Endothelial cell of umbilical vein (primary cell): Measurements from ENCODE around the gene LIN28A. TPM values are rescaled to one million over a fixed set of nuclear protein-coding genes. Genes with fewer than 3 reads are reported as not detected.

ENCODE experiments used
- BruUV-seq: library from RNA; stranded (reverse); fragments of 400-500 nt; replicated peaks from 2 replicates; lab custom pipeline; 2021; lab: Mats Ljungman, UMichigan
- CTCF ChIA-PET: fragments of 300-600, 350-600 bp; sonication (Branson Sonifier 250); formaldehyde crosslinking; loops from one replicate; lab custom pipeline; 2021; ENCODE audit warnings: antibody characterized with exemption, inconsistent platforms; lab: Charles Lee
- POLR2A ChIA-PET: fragments of 300-600, 350-600 bp; sonication (Branson Sonifier 250); formaldehyde crosslinking; loops from one replicate; lab custom pipeline; 2021; ENCODE audit warnings: antibody characterized with exemption, inconsistent platforms; lab: Charles Lee
- DNase-seq: peaks from one replicate; pipeline ENCODE4 v3.0.0-alpha.2; 2011; ENCODE audit warnings: low read depth, low spot score
- FAIRE-seq: peaks from 2 replicates; lab custom pipeline; 2011; peaks lifted over from hg19 to GRCh38; lab: Jason Lieb, UNC
- H2AFZ ChIP-seq: 2 replicates; pipeline ENCODE4 v1.6.0; 2012; ENCODE audit warnings: low read depth, low read length, control low read depth, inconsistent platforms
- H3K27ac ChIP-seq: 2 replicates; pipeline ENCODE4 v1.5.1; 2011; ENCODE audit warnings: low read depth, mild to moderate bottlenecking, control low read depth, low read length, moderate library complexity; ENCODE audit not compliant: insufficient read depth
- H3K27me3 ChIP-seq, 2 experiments: 2 replicates each; pipeline versions ENCODE4 v1.6.0 to v1.6.1; 2011; ENCODE audit warnings: low read length in 2 of 2, mixed read lengths in 1 of 2; ENCODE audit not compliant: control insufficient read depth in 2 of 2, insufficient read depth in 2 of 2
- H3K36me3 ChIP-seq, 2 experiments: 2 replicates in 1 of 2; 3 replicates in 1 of 2; pipeline ENCODE4 v1.5.1; 2011; ENCODE audit warnings: low read length in 2 of 2, mild to moderate bottlenecking in 1 of 2, moderate library complexity in 1 of 2; ENCODE audit not compliant: control insufficient read depth in 2 of 2, insufficient read depth in 2 of 2; ENCODE audit errors: extremely low read depth in 1 of 2
- H3K4me1 ChIP-seq: 3 replicates; pipeline ENCODE4 v1.5.1; 2011; ENCODE audit warnings: mild to moderate bottlenecking, low read length; ENCODE audit not compliant: control insufficient read depth, insufficient read depth; ENCODE audit errors: extremely low read depth
- H3K4me2 ChIP-seq: 2 replicates; pipeline ENCODE4 v1.6.1; 2011; ENCODE audit warnings: low read length, control low read depth, mixed read lengths; ENCODE audit not compliant: insufficient read depth
- H3K4me3 ChIP-seq, 3 experiments: fragments of 200-600 bp in 1 of 3; sonication (generic), shearing (Covaris generic) in 1 of 3; replicated peaks in 1 of 3; 2 replicates each; pipeline ENCODE4 v1.5.1; 2011 to 2016; ENCODE audit warnings: control low read depth in 3 of 3, low read length in 3 of 3, mild to moderate bottlenecking in 2 of 3, inconsistent platforms in 1 of 3, low read depth in 1 of 3, moderate library complexity in 1 of 3; ENCODE audit not compliant: insufficient read depth in 1 of 3
- H3K79me2 ChIP-seq: 2 replicates; pipeline ENCODE4 v1.6.0; 2012; ENCODE audit warnings: low read length, inconsistent platforms; ENCODE audit not compliant: control insufficient read depth, insufficient read depth
- H3K9ac ChIP-seq: replicated peaks from 2 replicates; pipeline ENCODE3; 2011; ENCODE audit warnings: low read length, control low read depth; ENCODE audit not compliant: insufficient read depth; ENCODE audit errors: extremely low read depth
- H3K9me1 ChIP-seq: replicated peaks from 3 replicates; pipeline ENCODE4 v1.6.0; 2011; ENCODE audit warnings: mild to moderate bottlenecking, low read length; ENCODE audit not compliant: control insufficient read depth, insufficient read depth; ENCODE audit errors: extremely low read depth
- H3K9me3 ChIP-seq: replicated peaks from 2 replicates; pipeline ENCODE4 v1.5.1; 2012; ENCODE audit warnings: low read length, inconsistent platforms; ENCODE audit not compliant: control insufficient read depth, insufficient read depth
- H4K20me1 ChIP-seq: replicated peaks from 2 replicates; pipeline ENCODE3; 2011; ENCODE audit warnings: mild to moderate bottlenecking, low read length; ENCODE audit not compliant: control insufficient read depth, insufficient read depth; ENCODE audit errors: extremely low read depth
- EZH2 ChIP-seq: IDR thresholded peaks from 2 replicates; pipeline ENCODE4 v1.6.1; 2012; ENCODE audit warnings: borderline replicate concordance, low read depth, mild to moderate bottlenecking, moderate library complexity, low read length, inconsistent platforms; ENCODE audit not compliant: severe bottlenecking
- GATA2 ChIP-seq: IDR thresholded peaks from 2 replicates; pipeline ENCODE4 v1.7.0; 2011; ENCODE audit warnings: low read depth, mild to moderate bottlenecking, moderate library complexity, mixed read lengths, low read length; ENCODE audit not compliant: insufficient read length, insufficient read depth
- POLR2AphosphoS5 ChIP-seq: IDR thresholded peaks from 2 replicates; pipeline ENCODE4 v1.6.1; 2012; ENCODE audit warnings: low read depth, mild to moderate bottlenecking, control low read depth, low read length, moderate library complexity; ENCODE audit not compliant: insufficient read depth
- dilution Hi-C: fragments of 300-500 bp; cut with MboI; formaldehyde crosslinking; loops from one replicate; pipeline ENCODE4 v1.15.0; 2019; ENCODE audit warnings: low sequenced_read_pairs; ENCODE audit not compliant: extremely low pct_ligation_motif_present
- intact Hi-C: fragments of 100-400 bp; cut with micrococcal nuclease; formaldehyde crosslinking; loops from one replicate; pipeline ENCODE4 v1.10.0; 2022
- polyA plus RNA-seq, 4 experiments: library from polyadenylated mRNA; depleted of rRNA in 3 of 4; stranded (reverse) in 3 of 4; unstranded in 1 of 4; fragments of >200 nt; gene quantifications; 2 replicates each; pipeline versions ENCODE4 v1.2.1 to v1.2.3, GENCODE V29; 2011 to 2012; ENCODE audit warnings: missing spikeins in 1 of 4
- total RNA-seq: library from RNA; stranded (reverse); gene quantifications from 2 replicates; pipeline ENCODE4 v1.2.3, GENCODE V29; 2021
- TF ChIP-seq, protein P1 (sequence below), 2 donors: IDR thresholded peaks; 1 replicate in 1 of 2; 2 replicates in 1 of 2; pipeline ENCODE4 v1.5.1; 2011; ENCODE audit warnings: low read length in 2 of 2, mild to moderate bottlenecking in 2 of 2, moderate library complexity in 2 of 2, control low read depth in 1 of 2, inconsistent platforms in 1 of 2, low read depth in 1 of 2; ENCODE audit not compliant: insufficient read depth in 1 of 2; ENCODE audit errors: extremely low read depth in 1 of 2
- TF ChIP-seq, protein P2 (sequence below): IDR thresholded peaks from 2 replicates; pipeline ENCODE4 v1.6.1; 2011; ENCODE audit not compliant: insufficient read depth, insufficient read length

Gene LIN28A
- total and polyA plus RNA-seq, 2 donors (not counting 3 experiments of a cell fraction or from before 2014, with no cell fraction given): 0.11 TPM; not detected in 1

DNA sequence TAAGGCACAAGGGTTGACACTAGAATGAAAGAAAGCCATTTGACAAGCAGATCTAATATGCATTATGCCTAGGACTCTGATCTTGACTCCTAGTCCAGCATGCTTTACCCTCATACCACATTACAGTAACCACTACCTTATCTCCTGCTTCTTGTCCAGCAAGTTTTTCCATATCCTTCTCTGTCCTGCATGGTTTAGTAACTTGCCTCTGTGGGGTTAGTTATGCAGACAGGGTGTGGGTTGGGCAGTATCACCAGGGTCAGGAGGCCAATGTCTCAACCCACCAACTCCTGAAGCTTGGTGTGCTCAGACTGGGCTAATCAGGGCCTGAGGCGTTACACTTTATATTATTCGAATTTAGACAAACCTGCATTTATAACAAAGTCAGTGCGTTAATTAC, 40.3 kb downstream of the LIN28A start:
- Histone ChIP-seq H3K4me1 (no peaks in the 10 kb centered on the region), H3K79me2 (no peaks in the 10 kb centered on the region), H4K20me1 (no peaks in the 10 kb centered on the region), H3K27me3 (no peaks in the 10 kb centered on the region), H3K9me1 (no peaks in the 10 kb centered on the region), H3K9me3 (no peaks in the 10 kb centered on the region), H3K4me2 (no peak overlapping the region), H3K36me3 (peaks cover 10 to 19% of the 10 kb centered on the region in 2 experiments), H3K9ac (no peak overlapping the region), H3K4me3 (no peak overlapping the region), H2AFZ (no peak overlapping the region), H3K27ac (no peak overlapping the region)
- ChIA-PET POLR2A (no interaction called here), CTCF (interaction anchor here (1.1 kb wide), 1 partner anchor 19 kb away, joined by 3 read pairs; no protein-coding TSS in a partner anchor)
- dilution Hi-C loops: no loop called here
- intact Hi-C loops: no loop called here
- TF ChIP-seq, protein P1, sequence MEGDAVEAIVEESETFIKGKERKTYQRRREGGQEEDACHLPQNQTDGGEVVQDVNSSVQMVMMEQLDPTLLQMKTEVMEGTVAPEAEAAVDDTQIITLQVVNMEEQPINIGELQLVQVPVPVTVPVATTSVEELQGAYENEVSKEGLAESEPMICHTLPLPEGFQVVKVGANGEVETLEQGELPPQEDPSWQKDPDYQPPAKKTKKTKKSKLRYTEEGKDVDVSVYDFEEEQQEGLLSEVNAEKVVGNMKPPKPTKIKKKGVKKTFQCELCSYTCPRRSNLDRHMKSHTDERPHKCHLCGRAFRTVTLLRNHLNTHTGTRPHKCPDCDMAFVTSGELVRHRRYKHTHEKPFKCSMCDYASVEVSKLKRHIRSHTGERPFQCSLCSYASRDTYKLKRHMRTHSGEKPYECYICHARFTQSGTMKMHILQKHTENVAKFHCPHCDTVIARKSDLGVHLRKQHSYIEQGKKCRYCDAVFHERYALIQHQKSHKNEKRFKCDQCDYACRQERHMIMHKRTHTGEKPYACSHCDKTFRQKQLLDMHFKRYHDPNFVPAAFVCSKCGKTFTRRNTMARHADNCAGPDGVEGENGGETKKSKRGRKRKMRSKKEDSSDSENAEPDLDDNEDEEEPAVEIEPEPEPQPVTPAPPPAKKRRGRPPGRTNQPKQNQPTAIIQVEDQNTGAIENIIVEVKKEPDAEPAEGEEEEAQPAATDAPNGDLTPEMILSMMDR (IDR thresholded peaks at IDR 0.05; ENCODE audit: extremely low read depth in 1 of 2, insufficient read depth in 1 of 2, low read depth in 1 of 2, low read length in 2 of 2): no peak
- TF ChIP-seq EZH2 (no peak), GATA2 (no peak), POLR2AphosphoS5 (no peak)
- TF ChIP-seq, protein P2, sequence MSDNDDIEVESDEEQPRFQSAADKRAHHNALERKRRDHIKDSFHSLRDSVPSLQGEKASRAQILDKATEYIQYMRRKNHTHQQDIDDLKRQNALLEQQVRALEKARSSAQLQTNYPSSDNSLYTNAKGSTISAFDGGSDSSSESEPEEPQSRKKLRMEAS: no peak
- BruUV-seq: no TSS peak
- FAIRE-seq (no peak), DNase-seq (no peak)
